ENCODE data around the gene GAPVD1.
"Not testable (repeated sequence)": the region's sequence is repeated elsewhere in the genome, so short reads cannot be mapped to it uniquely, and the experiment has no call there.

The GAPVD1 gene

GRCh38 chr9:125374443-125375309 lies 113.0 kb downstream of the GAPVD1 start:
- peak; percentile 81 for DNase-seq (ENCODE audit: low read depth)

GRCh38 chr9:125375820-125376219 lies 114.2 kb downstream of the GAPVD1 start:
- DNase-seq (ENCODE audit: low read depth) = no peak

- no peak for DNase-seq (ENCODE audit: low read depth)
These were observed 114.9 kb downstream of the GAPVD1 start for GRCh38 chr9:125376261-125377226.

GRCh38 chr9:125377584-125378250 lies 116.1 kb downstream of the GAPVD1 start:
- no peak for DNase-seq (ENCODE audit: low read depth)

- no peak for DNase-seq (ENCODE audit: low read depth)
These were observed 117.2 kb downstream of the GAPVD1 start for GRCh38 chr9:125378778-125379177.

GRCh38 chr9:125379208-125379607 lies 117.6 kb downstream of the GAPVD1 start:
- DNase-seq (ENCODE audit: low read depth) = no peak

- DNase-seq (ENCODE audit: low read depth) = peak; percentile 11
These were observed 118.8 kb downstream of the GAPVD1 start for GRCh38 chr9:125380406-125380805.

GRCh38 chr9:125387861-125388524 lies 126.4 kb downstream of the GAPVD1 start:
- no peak for DNase-seq (ENCODE audit: low read depth)

GRCh38 chr9:125388978-125389377 lies 127.4 kb downstream of the GAPVD1 start:
- DNase-seq (ENCODE audit: low read depth) = no peak

GRCh38 chr9:125391704-125392103 lies 130.1 kb downstream of the GAPVD1 start:
- DNase-seq (ENCODE audit: low read depth) = peak; percentile 19

- DNase-seq (ENCODE audit: low read depth) = peak; percentile 30
These were observed 131.8 kb downstream of the GAPVD1 start for GRCh38 chr9:125393426-125393825.

GRCh38 chr9:125396799-125397198 lies 135.2 kb downstream of the GAPVD1 start:
- DNase-seq (ENCODE audit: low read depth) = no peak

- DNase-seq (ENCODE audit: low read depth) = no peak
These were observed 136.1 kb downstream of the GAPVD1 start for GRCh38 chr9:125397736-125398135.

- no peak for DNase-seq (ENCODE audit: low read depth)
These were observed 136.6 kb downstream of the GAPVD1 start for GRCh38 chr9:125398243-125398642.

- no peak for DNase-seq (ENCODE audit: low read depth)
These were observed 137.5 kb downstream of the GAPVD1 start for GRCh38 chr9:125399165-125399564.

- DNase-seq (ENCODE audit: low read depth) = no peak
These were observed 138.0 kb downstream of the GAPVD1 start for GRCh38 chr9:125399666-125400065.

- not testable (repeated sequence) for DNase-seq (ENCODE audit: low read depth)
These were observed 138.6 kb downstream of the GAPVD1 start for GRCh38 chr9:125400232-125400631.

GRCh38 chr9:125400725-125401716 lies 139.4 kb downstream of the GAPVD1 start:
- DNase-seq (ENCODE audit: low read depth) = peak; percentile 14

GRCh38 chr9:125404733-125405132 lies 143.1 kb downstream of the GAPVD1 start:
- DNase-seq (ENCODE audit: low read depth) = no peak

Data from EH (cell line).